Measurements from ENCODE around the gene BGLAP. TPM values are rescaled to one million over a fixed set of nuclear protein-coding genes. Genes with fewer than 3 reads are reported as not detected.

The BGLAP gene
- total RNA-seq (2022; extraction: Qiagen RNA extraction; ENCODE audit: low read depth), result 0.27 to 1.2 TPM (median 0.44 TPM) in 4 of 5 replicates, not detected in the other

GRCh38 chr1:156241926-156242325 is at the start of gene BGLAP:
TSS of gene BGLAP (plus strand) at chr1:156242184. CDS start at chr1:156242232, 48 bp downstream.

GRCh38 chr1:156193488-156194299 is 48.3 kb upstream of the BGLAP start, which contains the start of gene SLC25A44:
TSS of gene SLC25A44 (plus strand) at chr1:156194104. CDS start at chr1:156199848, 5,744 bp downstream.

DNA sequence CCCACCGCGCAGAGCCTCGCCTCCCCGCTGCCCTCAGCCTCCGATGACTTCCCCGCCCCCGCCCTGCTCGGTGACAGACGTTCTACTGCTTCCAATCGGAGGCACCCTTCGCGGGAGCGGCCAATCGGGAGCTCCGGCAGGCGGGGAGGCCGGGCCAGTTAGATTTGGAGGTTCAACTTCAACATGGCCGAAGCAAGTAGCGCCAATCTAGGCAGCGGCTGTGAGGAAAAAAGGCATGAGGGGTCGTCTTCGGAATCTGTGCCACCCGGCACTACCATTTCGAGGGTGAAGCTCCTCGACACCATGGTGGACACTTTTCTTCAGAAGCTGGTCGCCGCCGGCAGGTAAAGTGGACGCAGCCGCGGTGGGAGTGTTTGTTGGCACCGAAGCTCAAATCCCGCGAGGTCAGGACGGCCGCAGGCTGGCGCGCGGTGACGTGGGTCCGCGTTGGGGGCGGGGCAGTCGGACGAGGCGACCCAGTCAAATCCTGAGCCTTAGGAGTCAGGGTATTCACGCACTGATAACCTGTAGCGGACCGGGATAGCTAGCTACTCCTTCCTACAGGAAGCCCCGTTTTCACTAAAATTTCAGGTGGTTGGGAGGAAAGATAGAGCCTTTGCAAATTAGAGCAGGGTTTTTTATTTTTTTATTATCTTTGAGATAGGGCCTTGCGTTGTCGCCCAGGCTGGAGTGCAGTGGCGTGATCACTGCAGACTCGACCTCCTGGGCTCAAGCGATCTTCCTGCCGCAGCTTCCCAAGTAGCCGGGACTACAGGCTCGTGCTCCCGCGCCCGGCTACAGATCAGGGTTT is 28.9 kb upstream of the BGLAP start, which contains the start of gene PMF1:
Gene PMF1, plus strand, starts transcription at position 175 of the 811 bp plus-strand sequence. Its CDS starts 9 bp downstream, at position 184.

DNA sequence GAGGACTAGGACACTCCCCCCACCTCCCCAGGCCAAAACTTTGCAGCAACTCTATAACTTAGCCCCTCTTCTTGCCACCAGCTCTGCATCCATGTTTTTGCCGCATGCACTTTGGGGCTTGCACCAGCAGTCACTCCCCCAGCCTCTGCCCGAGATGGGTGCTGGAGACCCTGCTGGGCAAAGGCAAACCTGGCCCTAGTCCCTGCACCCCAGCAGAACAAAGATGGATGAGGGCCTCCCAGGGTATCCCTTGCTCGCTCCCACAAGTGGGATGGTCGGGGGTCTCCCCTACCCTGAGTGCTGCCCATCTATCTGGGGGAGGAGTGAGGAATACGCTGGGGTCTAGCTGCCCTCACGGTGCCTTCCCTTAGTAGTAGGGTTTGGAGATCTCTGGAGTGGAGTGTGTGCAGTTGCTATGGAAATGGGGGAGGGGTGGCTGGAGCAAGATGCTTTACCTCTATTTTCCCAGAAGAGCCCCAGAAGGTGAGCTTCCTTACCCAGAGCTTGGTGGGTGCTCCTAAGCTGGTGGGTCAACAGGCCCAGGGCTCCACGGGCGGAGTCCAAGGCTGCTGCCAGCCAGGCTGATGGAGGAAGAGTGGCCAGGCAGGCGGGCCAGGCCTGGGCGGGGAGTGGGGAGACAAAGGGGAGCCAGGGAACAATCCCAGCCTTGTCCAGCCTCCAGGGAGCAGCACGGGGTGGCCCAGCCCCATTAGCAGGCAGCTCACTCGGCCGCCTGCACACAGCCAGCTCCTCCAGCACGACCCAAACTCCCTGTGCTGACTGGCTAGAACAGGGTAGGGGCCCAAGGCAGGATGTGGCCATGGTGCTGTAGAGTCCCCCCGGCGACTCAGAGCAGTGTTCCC is 5.7 kb downstream of the BGLAP start, which contains the start of gene PAQR6:
Gene PAQR6, minus strand, starts transcription at position 597 of the 863 bp plus-strand sequence. CDS start 1,325 bp downstream, outside the sequence.

DNA sequence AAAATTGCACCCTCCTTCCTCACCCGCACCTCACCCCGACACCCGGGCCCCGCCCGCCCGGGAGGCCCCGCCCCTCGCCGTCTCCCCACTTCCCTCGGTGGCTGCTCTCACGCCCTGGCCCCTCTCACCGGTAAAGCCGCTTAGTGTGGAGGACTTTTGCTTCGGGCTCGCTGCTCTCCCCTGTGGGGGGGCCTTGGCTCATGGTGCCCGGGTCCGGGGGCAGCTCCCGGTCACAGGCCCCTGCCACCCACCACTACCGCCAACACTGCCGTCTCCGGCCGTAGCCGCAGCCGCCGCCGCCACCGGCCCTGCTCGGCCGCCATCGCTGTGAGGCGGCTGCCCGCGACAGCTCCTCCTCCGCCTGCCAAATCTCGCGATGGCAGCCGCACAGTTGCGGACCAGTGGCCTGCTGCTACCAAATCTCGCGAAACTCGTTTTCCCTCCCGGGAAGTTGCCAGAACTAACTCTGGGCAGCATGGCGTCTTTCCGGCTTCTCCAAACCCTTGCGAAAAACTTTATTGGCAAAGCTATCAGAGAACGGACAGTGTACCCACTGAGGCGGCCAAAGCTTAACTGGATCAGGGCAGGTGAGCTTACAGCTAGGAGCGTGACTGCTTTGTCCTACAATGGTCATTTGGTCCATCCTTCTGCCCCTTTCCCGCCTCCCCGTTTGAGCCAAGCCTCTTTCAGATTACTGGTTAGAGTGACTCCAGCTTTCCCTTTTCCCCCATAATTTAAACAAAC is 40.7 kb downstream of the BGLAP start, which contains the start of gene SMG5:
Gene SMG5, minus strand, starts transcription at position 347 of the 744 bp plus-strand sequence. Its CDS starts 145 bp downstream, at position 202.

DNA sequence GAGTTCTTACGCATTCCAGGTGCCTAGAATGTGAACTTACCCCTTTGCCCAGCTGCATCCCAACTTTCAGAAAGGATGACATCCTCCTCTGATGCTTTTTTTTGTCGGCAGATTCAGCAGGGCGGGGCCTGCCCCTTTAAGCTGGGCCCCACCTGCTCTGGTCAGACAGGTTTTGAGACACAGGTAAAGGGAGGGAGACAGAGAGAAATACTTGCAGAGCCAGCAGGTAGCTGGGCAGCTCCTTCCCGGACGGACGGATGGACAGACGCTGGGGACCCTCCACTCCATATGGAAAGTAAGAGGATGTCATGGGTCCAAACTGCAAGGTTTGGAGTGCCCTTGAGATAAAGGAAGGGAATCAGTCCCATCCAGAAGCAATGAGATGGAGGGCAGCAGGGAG is 42.1 kb downstream of the BGLAP start, which contains the start of gene TMEM79:
Gene TMEM79, plus strand, starts transcription at position 214 of the 400 bp plus-strand sequence. CDS start 902 bp downstream, outside the sequence.

Other genes with a start within 250 kb of the BGLAP start
- 261 to 286 TPM (median 280 TPM) in 5 replicates for gene SSR2, start 221.2 kb upstream of the BGLAP start, total RNA-seq (2022; extraction: Qiagen RNA extraction; ENCODE audit: low read depth)
- 36.3 to 46.5 TPM (median 45.1 TPM) in 5 replicates for gene UBQLN4, start 188.4 kb upstream of the BGLAP start, total RNA-seq (2022; extraction: Qiagen RNA extraction; ENCODE audit: low read depth)
- gene LAMTOR2, start 187.4 kb upstream of the BGLAP start, total RNA-seq (2022; extraction: Qiagen RNA extraction; ENCODE audit: low read depth), result 152 to 166 TPM (median 161 TPM) in 5 replicates
- 0.31 to 0.36 TPM in 2 of 5 replicates, not detected in the others for gene RAB25, start 181.0 kb upstream of the BGLAP start, total RNA-seq (2022; extraction: Qiagen RNA extraction; ENCODE audit: low read depth)
- 2.1 to 3.1 TPM (median 2.3 TPM) in 5 replicates for gene MEX3A, start 159.7 kb upstream of the BGLAP start, total RNA-seq (2022; extraction: Qiagen RNA extraction; ENCODE audit: low read depth)
- gene LMNA, start 127.5 kb upstream of the BGLAP start, total RNA-seq (2022; extraction: Qiagen RNA extraction; ENCODE audit: low read depth), result 631 to 722 TPM (median 685 TPM) in 5 replicates
- 0.34 to 0.65 TPM (median 0.41 TPM) in 5 replicates for gene SEMA4A, start 88.6 kb upstream of the BGLAP start, total RNA-seq (2022; extraction: Qiagen RNA extraction; ENCODE audit: low read depth)
- gene SLC25A44, start 48.1 kb upstream of the BGLAP start, total RNA-seq (2022; extraction: Qiagen RNA extraction; ENCODE audit: low read depth), result 25.6 to 29.8 TPM (median 29.2 TPM) in 5 replicates
- gene PMF1, start 29.2 kb upstream of the BGLAP start, total RNA-seq (2022; extraction: Qiagen RNA extraction; ENCODE audit: low read depth), result 55.5 to 61.3 TPM (median 60.0 TPM) in 5 replicates
- 2.9 to 5.1 TPM (median 3.0 TPM) in 5 replicates for gene PAQR6, start 5.9 kb downstream of the BGLAP start, total RNA-seq (2022; extraction: Qiagen RNA extraction; ENCODE audit: low read depth)
- gene SMG5, start 40.6 kb downstream of the BGLAP start, total RNA-seq (2022; extraction: Qiagen RNA extraction; ENCODE audit: low read depth), result 42.8 to 50.5 TPM (median 49.3 TPM) in 5 replicates
- 5.5 to 10.5 TPM (median 8.5 TPM) in 5 replicates for gene TMEM79, start 42.1 kb downstream of the BGLAP start, total RNA-seq (2022; extraction: Qiagen RNA extraction; ENCODE audit: low read depth)
- 33.8 to 48.8 TPM (median 47.3 TPM) in 5 replicates for gene GLMP, start 53.5 kb downstream of the BGLAP start, total RNA-seq (2022; extraction: Qiagen RNA extraction; ENCODE audit: low read depth)
- not detected in 5 replicates for gene VHLL, start 57.1 kb downstream of the BGLAP start, total RNA-seq (2022; extraction: Qiagen RNA extraction; ENCODE audit: low read depth)
- gene CCT3, start 96.1 kb downstream of the BGLAP start, total RNA-seq (2022; extraction: Qiagen RNA extraction; ENCODE audit: low read depth), result 400 to 434 TPM (median 426 TPM) in 5 replicates
- 1.4 to 2.5 TPM (median 2.3 TPM) in 5 replicates for gene TSACC, start 96.3 kb downstream of the BGLAP start, total RNA-seq (2022; extraction: Qiagen RNA extraction; ENCODE audit: low read depth)
- not detected in 5 replicates for gene RHBG, start 127.0 kb downstream of the BGLAP start, total RNA-seq (2022; extraction: Qiagen RNA extraction; ENCODE audit: low read depth)